B cell (primary cell): ENCODE results near the gene DENND1A.

Experiments used
- CTCF ChIP-seq: fragments of 200-600 bp; IDR thresholded peaks from one replicate; pipeline ENCODE4 v1.8.0; 2022; ENCODE audit warnings: antibody characterized with exemption, mild to moderate bottlenecking
- EZH2 ChIP-seq: IDR thresholded peaks from 2 replicates; pipeline ENCODE4 v1.6.1; 2012; ENCODE audit warnings: borderline replicate concordance, low read depth, mild to moderate bottlenecking, moderate library complexity, low read length; ENCODE audit not compliant: insufficient read depth, poor library complexity, severe bottlenecking

GRCh38 chr9:123798195-123798594 lies 131.7 kb downstream of the DENND1A start:
- TF ChIP-seq CTCF (no peak), EZH2 (no peak)
